Upper lobe of left lung (tissue), 6 donors: ENCODE measurements around the gene ZSCAN5C. TPM values are rescaled to one million over a fixed set of nuclear protein-coding genes. Genes with fewer than 3 reads are reported as not detected.
"Not testable (repeated sequence)": the region's sequence is repeated elsewhere in the genome, so short reads cannot be mapped to it uniquely, and the experiment has no call there.

Experiments used
- ATAC-seq, 2 donors: fragments of 200-7000 bp; cut with Tn5 transposase; one replicate each; pipeline ENCODE4 v1.9.1; 2022; ENCODE audit warnings: mild to moderate bottlenecking in 2 of 2, moderate library complexity in 2 of 2; ENCODE audit not compliant: low FRiP score in 2 of 2
- DNase-seq, 2 donors: peaks; one replicate each; pipeline ENCODE4 v3.0.0-alpha.2; 2019 to 2020
- H3K27ac ChIP-seq, 4 donors: fragments of 200-600 bp; sonication (generic); one replicate each; pipeline ENCODE4 v1.5.1; 2016 to 2019
- H3K27me3 ChIP-seq, 4 donors: fragments of 200-600 bp; sonication (generic); one replicate each; pipeline ENCODE4 v1.5.1; 2017 to 2019
- H3K36me3 ChIP-seq, 4 donors: fragments of 200-600 bp; sonication (generic); one replicate each; pipeline ENCODE4 v1.5.1; 2016 to 2019
- H3K4me1 ChIP-seq, 4 donors: fragments of 200-600 bp; sonication (generic); one replicate each; pipeline ENCODE4 v1.5.1; 2018 to 2019
- H3K4me3 ChIP-seq, 4 donors: fragments of 200-600 bp; sonication (generic); one replicate each; pipeline ENCODE4 v1.5.1; 2017 to 2019; ENCODE audit warnings: mild to moderate bottlenecking in 2 of 4, moderate library complexity in 1 of 4
- H3K9me3 ChIP-seq, 4 donors: fragments of 200-600 bp; sonication (generic); one replicate each; pipeline ENCODE4 v1.5.1; 2018 to 2019
- CTCF ChIP-seq, 6 experiments: fragments of 450-650 bp in 4 of 6; fragments of 200-600 bp in 2 of 6; sonication (generic) in 2 of 6; IDR thresholded peaks; one replicate each; pipeline ENCODE4 v1.5.1; 2016 to 2019; ENCODE audit warnings: antibody characterized with exemption in 6 of 6
- EP300 ChIP-seq, 4 donors: sonication (generic); formaldehyde crosslinking; IDR thresholded peaks; one replicate each; pipeline ENCODE4 v1.5.1; 2017; ENCODE audit warnings: antibody characterized with exemption in 4 of 4, control low read depth in 2 of 4
- POLR2A ChIP-seq, 4 donors: fragments of 450-650 bp; IDR thresholded peaks; one replicate each; pipeline ENCODE4 v1.5.1; 2016 to 2017; ENCODE audit warnings: antibody characterized with exemption in 4 of 4, mild to moderate bottlenecking in 2 of 4
- POLR2AphosphoS5 ChIP-seq, 2 donors: sonication (generic); formaldehyde crosslinking; IDR thresholded peaks; one replicate each; pipeline ENCODE4 v1.5.1; 2017; ENCODE audit warnings: antibody characterized with exemption in 2 of 2
- WGBS, 2 donors: methylation state at CpG; one replicate each; pipeline ENCODE4 v1.1.5; 2017 to 2018; 5-methylcytosine and 5-hydroxymethylcytosine counted together
- total RNA-seq, 6 donors: library from RNA; depleted of rRNA in 4 of 6; stranded (reverse); fragments of >200 nt in 4 of 6; gene quantifications; one replicate each; pipeline versions ENCODE4 v1.1.0 to v1.2.1, GENCODE V29; 2016 to 2021
- donor health status: DM: no; HTN: no; CAD: no; lungs with moderate emphysema.
- donor health status: DM: no; HTN: yes; CAD: no; lungs with severe emphysema.

The ZSCAN5C gene
- total RNA-seq, 6 donors from 2014 or later: not detected

- Histone ChIP-seq H3K4me1 (no peaks in the 10 kb centered on the region), H3K27me3 (no peaks in the 10 kb centered on the region), H3K9me3 (no peaks in the 10 kb centered on the region), H3K4me3 (no peak overlapping the region), H3K27ac (no peak overlapping the region), H3K36me3 (no peaks in the 10 kb centered on the region)
- TF ChIP-seq EP300 (IDR thresholded peaks at IDR 0.05): no peak
- TF ChIP-seq POLR2AphosphoS5 (IDR thresholded peaks at IDR 0.05): no peak
- no peak for TF ChIP-seq CTCF (IDR thresholded peaks at IDR 0.05)
- no peak for TF ChIP-seq POLR2A (IDR thresholded peaks at IDR 0.05)
- ATAC-seq (no peak), DNase-seq (no peak)
- 77 to 79% methylated on average over 7 of the region's 7 CpGs for WGBS, 2 donors
Measured at GRCh38 chr19:56191115-56191514, 11.0 kb upstream of the ZSCAN5C start.

GRCh38 chr19:56191711-56192110, 10.4 kb upstream of the ZSCAN5C start:
- H3K9me3 ChIP-seq: no peaks in the 10 kb centered on the region
- no peaks in the 10 kb centered on the region for H3K4me1 ChIP-seq
- H3K36me3 ChIP-seq: no peaks in the 10 kb centered on the region
- H3K4me3 ChIP-seq: no peak overlapping the region
- H3K27ac ChIP-seq: no peak overlapping the region
- TF ChIP-seq CTCF (IDR thresholded peaks at IDR 0.05) (no peak), POLR2A (IDR thresholded peaks at IDR 0.05) (no peak), POLR2AphosphoS5 (IDR thresholded peaks at IDR 0.05) (no peak), EP300 (IDR thresholded peaks at IDR 0.05) (no peak)
- ATAC-seq (no peak), DNase-seq (no peak)
- no peaks in the 10 kb centered on the region for H3K27me3 ChIP-seq
- 85 to 87% methylated on average over 10 of the region's 10 CpGs for WGBS, 2 donors

- no peaks in the 10 kb centered on the region for H3K4me1 ChIP-seq
- H3K9me3 ChIP-seq: no peaks in the 10 kb centered on the region
- ATAC-seq: no peak
- DNase-seq: no peak
- 78 to 89% methylated on average over 12 of the region's 12 CpGs for WGBS, 2 donors
- H3K4me3 ChIP-seq: no peak overlapping the region
- H3K27ac ChIP-seq: no peak overlapping the region
- no peaks in the 10 kb centered on the region for H3K27me3 ChIP-seq
- TF ChIP-seq POLR2AphosphoS5 (IDR thresholded peaks at IDR 0.05) (no peak), POLR2A (IDR thresholded peaks at IDR 0.05) (no peak), CTCF (IDR thresholded peaks at IDR 0.05) (no peak), EP300 (IDR thresholded peaks at IDR 0.05) (no peak)
- H3K36me3 ChIP-seq: no peaks in the 10 kb centered on the region
Measured at GRCh38 chr19:56193981-56194640, 8.0 kb upstream of the ZSCAN5C start.

GRCh38 chr19:56197646-56198045, 4.4 kb upstream of the ZSCAN5C start, which contains the start of gene ZSCAN5B:
TSS of gene ZSCAN5B (minus strand) at chr19:56197783. CDS start at chr19:56193052, 4,731 bp downstream.
- not testable (repeated sequence) for DNase-seq, H3K4me3 ChIP-seq, H3K36me3 ChIP-seq, H3K27me3 ChIP-seq, H3K4me1 ChIP-seq, H3K9me3 ChIP-seq, ATAC-seq, H3K27ac ChIP-seq
- 80 to 88% methylated on average over 22 to 23 of the region's 23 CpGs for WGBS, 2 donors

GRCh38 chr19:56199687-56200086, 2.4 kb upstream of the ZSCAN5C start:
- ATAC-seq: no peak
- TF ChIP-seq POLR2AphosphoS5 (IDR thresholded peaks at IDR 0.05) (no peak), EP300 (IDR thresholded peaks at IDR 0.05) (no peak), POLR2A (IDR thresholded peaks at IDR 0.05) (no peak), CTCF (IDR thresholded peaks at IDR 0.05) (no peak)
- 58 to 66% methylated on average over 7 of the region's 7 CpGs for WGBS, 2 donors

GRCh38 chr19:56207581-56207980, 5.5 kb downstream of the ZSCAN5C start:
- not testable (repeated sequence) for DNase-seq, H3K36me3 ChIP-seq, H3K27me3 ChIP-seq, H3K27ac ChIP-seq, H3K4me1 ChIP-seq, H3K9me3 ChIP-seq, H3K4me3 ChIP-seq
- peak in 1 of 2 donors; percentile 54 for ATAC-seq
- 70 to 72% methylated on average over 2 to 5 of the region's 5 CpGs for WGBS, 2 donors

More at GRCh38 chr19:56199687-56200086, 2.4 kb upstream of the ZSCAN5C start:
- DNase-seq: no peak
- no peak overlapping the region for H3K27ac ChIP-seq
- H3K9me3 ChIP-seq: no peaks in the 10 kb centered on the region
- no peaks in the 10 kb centered on the region for H3K27me3 ChIP-seq
- no peaks in the 10 kb centered on the region for H3K4me1 ChIP-seq
- no peak overlapping the region for H3K4me3 ChIP-seq
- no peaks in the 10 kb centered on the region for H3K36me3 ChIP-seq
